HG02571 (cell line): Measurements from ENCODE around the gene RXRA.
"Not testable (repeated sequence)": the region's sequence is repeated elsewhere in the genome, so short reads cannot be mapped to it uniquely, and the experiment has no call there.

Experiments used
- ATAC-seq: cut with Tn5 transposase; IDR thresholded peaks from one replicate; pipeline ENCODE4 v1.9.1; 2021; ENCODE audit warnings: mild to moderate bottlenecking, moderate library complexity; ENCODE audit not compliant: unreplicated experiment

The RXRA gene

GRCh38 chr9:134307674-134308638 is 18.3 kb upstream of the RXRA start:
- no peak for ATAC-seq

GRCh38 chr9:134308639-134309220 is 17.5 kb upstream of the RXRA start:
- not testable (repeated sequence) for ATAC-seq

- ATAC-seq = no peak
These were observed 12.8 kb upstream of the RXRA start for GRCh38 chr9:134313470-134313869.

GRCh38 chr9:134314039-134314949 is 12.0 kb upstream of the RXRA start:
- no peak for ATAC-seq

- ATAC-seq = no peak
These were observed 11.1 kb upstream of the RXRA start for GRCh38 chr9:134314950-134315715.

- ATAC-seq = no peak
These were observed 10.4 kb upstream of the RXRA start for GRCh38 chr9:134315716-134316448.

- no peak for ATAC-seq
These were observed 9.7 kb upstream of the RXRA start for GRCh38 chr9:134316449-134317160.

- ATAC-seq = no peak
These were observed 8.9 kb upstream of the RXRA start for GRCh38 chr9:134317400-134317789.

- no peak for ATAC-seq
These were observed 8.4 kb upstream of the RXRA start for GRCh38 chr9:134317790-134318414.

- no peak for ATAC-seq
These were observed 7.8 kb upstream of the RXRA start for GRCh38 chr9:134318481-134318891.

GRCh38 chr9:134318941-134319305 is 7.3 kb upstream of the RXRA start:
- no peak for ATAC-seq

GRCh38 chr9:134319306-134320125 is 6.7 kb upstream of the RXRA start:
- no peak for ATAC-seq

GRCh38 chr9:134320126-134320867 is 6.0 kb upstream of the RXRA start:
- ATAC-seq = no peak

- ATAC-seq = no peak
These were observed 5.3 kb upstream of the RXRA start for GRCh38 chr9:134320868-134321471.

GRCh38 chr9:134321531-134321930 is 4.7 kb upstream of the RXRA start:
- no peak for ATAC-seq

GRCh38 chr9:134321946-134322741 is 4.1 kb upstream of the RXRA start:
- ATAC-seq = no peak
